ENCODE results near the gene PDSS2.

Gene PDSS2

DNA sequence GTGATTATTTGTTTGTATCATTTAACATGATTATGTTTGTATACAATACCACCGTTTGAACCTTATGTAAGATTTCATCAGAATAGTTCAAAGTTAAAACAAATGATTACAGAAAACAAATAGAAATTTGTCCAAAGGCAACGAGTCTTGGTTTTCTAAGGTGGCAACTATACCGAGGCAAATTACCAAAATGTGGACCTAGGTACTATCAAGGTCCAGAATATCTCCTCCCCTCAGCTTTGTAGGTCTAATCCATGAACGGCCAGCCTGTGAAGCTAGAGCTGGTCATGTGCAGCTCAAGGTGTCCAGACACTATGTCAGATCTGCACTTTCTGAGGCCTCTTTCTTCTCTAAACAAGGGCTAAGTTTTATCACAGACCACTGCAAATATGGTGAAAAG lies 192.4 kb downstream of the PDSS2 start:
- H3K4me3 ChIP-seq (replicated peaks in 1 of 2; ENCODE audit: low read depth in 2 of 2, low read length in 2 of 2) = no peak overlapping the region
- DNase-seq (ENCODE audit: low read depth in 2 of 2) = no peak
- TF ChIP-seq, protein P1, sequence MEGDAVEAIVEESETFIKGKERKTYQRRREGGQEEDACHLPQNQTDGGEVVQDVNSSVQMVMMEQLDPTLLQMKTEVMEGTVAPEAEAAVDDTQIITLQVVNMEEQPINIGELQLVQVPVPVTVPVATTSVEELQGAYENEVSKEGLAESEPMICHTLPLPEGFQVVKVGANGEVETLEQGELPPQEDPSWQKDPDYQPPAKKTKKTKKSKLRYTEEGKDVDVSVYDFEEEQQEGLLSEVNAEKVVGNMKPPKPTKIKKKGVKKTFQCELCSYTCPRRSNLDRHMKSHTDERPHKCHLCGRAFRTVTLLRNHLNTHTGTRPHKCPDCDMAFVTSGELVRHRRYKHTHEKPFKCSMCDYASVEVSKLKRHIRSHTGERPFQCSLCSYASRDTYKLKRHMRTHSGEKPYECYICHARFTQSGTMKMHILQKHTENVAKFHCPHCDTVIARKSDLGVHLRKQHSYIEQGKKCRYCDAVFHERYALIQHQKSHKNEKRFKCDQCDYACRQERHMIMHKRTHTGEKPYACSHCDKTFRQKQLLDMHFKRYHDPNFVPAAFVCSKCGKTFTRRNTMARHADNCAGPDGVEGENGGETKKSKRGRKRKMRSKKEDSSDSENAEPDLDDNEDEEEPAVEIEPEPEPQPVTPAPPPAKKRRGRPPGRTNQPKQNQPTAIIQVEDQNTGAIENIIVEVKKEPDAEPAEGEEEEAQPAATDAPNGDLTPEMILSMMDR (IDR thresholded peaks at IDR 0.05; ENCODE audit: low read depth, low read length) = no peak

DNA sequence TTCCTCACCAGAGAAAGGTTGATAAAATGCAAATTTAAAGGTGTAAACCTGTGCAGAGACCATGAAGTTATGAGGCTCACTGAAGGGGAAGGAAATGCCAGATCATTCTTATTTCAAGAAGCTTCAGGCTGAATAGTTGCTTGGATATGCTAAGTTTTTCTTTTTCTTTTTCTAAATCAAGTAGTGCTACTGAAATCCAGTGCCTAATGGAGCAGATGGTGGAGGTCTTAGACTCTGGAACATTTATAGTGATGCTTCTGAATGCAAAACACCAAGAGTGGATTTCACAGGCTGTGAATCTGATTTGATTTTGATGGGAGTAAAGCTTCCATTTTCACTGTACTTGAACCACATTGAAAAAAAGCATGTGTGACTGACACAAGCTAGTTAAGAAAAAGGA lies 192.8 kb downstream of the PDSS2 start:
- TF ChIP-seq, protein P1 (IDR thresholded peaks at IDR 0.05; ENCODE audit: low read depth, low read length) = no peak
- no peak overlapping the region for H3K4me3 ChIP-seq (replicated peaks in 1 of 2; ENCODE audit: low read depth in 2 of 2, low read length in 2 of 2)
- no peak for DNase-seq (ENCODE audit: low read depth in 2 of 2)

DNA sequence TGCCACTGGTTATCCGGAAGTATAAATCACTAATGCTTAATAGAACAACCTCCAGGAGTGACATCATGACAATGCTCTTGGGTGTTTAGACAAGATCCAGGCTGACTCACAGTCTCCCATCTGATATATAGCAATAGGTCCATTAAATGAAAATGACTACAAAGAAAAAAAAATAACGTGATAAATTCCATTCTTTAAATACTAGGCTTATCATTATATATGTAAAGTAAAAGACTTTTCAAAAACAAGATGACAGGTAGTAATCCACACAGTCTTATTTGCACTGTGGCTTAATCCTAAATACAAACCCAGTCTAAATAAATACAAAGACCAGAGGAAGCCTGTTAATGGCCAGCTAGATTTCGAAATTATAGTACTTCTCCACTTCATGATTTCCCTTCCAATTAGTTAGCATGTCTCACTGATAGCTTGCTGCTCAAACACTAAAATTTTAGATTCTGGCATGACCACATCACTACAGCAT lies 195.0 kb downstream of the PDSS2 start:
- H3K4me3 ChIP-seq (replicated peaks in 1 of 2; ENCODE audit: low read depth in 2 of 2, low read length in 2 of 2) = no peak overlapping the region
- DNase-seq (ENCODE audit: low read depth in 2 of 2) = peak; percentile 58 to 88
- TF ChIP-seq, protein P1 (IDR thresholded peaks at IDR 0.05; ENCODE audit: low read depth, low read length) = no peak

DNA sequence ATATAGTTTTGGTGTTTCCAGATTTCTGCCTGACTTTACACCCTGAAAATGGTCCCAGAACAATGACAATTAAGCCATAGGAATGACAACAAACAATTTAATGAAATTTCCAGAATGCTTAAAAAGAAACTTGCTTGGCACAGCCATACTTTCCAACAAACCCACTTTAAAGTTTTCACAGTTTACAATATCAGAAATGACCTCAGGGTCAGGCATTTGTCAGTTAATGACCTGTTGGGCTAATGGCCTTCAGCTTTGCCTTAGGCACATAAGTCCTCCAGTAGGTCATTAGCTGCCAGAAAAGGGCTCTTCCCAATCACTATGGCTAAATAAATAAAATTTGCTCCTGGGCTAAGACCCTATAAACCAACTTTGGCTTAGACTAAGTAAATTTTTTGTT lies 199.4 kb downstream of the PDSS2 start:
- no peak overlapping the region for H3K4me3 ChIP-seq (replicated peaks in 1 of 2; ENCODE audit: low read depth in 2 of 2, low read length in 2 of 2)
- no peak for DNase-seq (ENCODE audit: low read depth in 2 of 2)
- TF ChIP-seq, protein P1 (IDR thresholded peaks at IDR 0.05; ENCODE audit: low read depth, low read length) = no peak

DNA sequence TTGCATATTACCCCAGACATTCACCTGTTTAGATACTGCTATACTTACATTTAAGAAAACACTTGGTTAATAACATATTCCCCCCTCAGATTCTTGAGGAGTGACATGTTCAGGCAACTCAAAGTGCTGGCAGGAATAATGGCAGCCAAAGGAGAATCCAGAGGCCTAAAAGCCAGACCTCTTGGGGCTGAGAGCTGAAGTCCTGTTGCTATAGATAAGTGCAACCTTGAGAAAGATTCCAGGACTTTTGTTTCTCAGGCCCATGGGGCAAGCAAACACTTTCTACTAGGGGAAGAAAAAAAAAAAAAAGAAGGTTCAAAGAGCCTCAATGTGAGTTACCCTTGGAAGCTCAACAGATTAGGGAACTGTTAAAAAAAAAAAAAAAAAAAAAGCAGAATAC lies 211.2 kb downstream of the PDSS2 start:
- TF ChIP-seq, protein P1 (IDR thresholded peaks at IDR 0.05; ENCODE audit: low read depth, low read length) = no peak
- H3K4me3 ChIP-seq (replicated peaks in 1 of 2; ENCODE audit: low read depth in 2 of 2, low read length in 2 of 2) = no peak overlapping the region
- no peak for DNase-seq (ENCODE audit: low read depth in 2 of 2)

DNA sequence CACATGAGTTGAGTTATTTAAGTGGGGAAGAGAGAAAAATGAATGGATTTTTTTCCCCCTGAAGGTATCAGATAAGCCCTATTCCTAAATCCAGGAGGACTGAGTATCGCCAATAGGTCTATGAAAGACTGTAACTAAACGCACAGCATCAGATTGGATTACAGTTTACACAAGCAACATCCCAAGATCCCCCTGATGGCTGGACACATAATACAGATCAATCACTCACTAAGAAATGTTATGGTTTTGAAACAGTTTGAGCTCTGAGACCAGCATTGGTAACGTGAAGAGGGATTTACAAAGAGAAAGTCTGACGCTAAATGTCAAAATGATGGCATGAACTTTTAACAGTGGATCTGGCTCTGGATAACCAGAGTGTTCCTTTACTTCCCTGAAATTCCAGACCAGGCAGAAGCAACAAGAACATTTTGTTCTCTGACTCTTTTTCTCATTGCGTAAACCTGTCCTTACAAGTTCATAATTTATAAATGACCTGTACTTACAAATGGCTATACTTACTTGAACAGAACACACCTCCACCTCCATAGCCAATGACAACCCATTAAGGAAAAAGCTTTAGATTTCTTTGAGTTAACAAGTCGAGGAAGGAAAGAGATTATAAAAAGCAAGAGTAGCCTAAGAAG lies 212.3 kb downstream of the PDSS2 start:
- H3K4me3 ChIP-seq (replicated peaks in 1 of 2; ENCODE audit: low read depth in 2 of 2, low read length in 2 of 2) = no peak overlapping the region
- TF ChIP-seq, protein P1 (IDR thresholded peaks at IDR 0.05; ENCODE audit: low read depth, low read length) = no peak
- peak; percentile 12 to 27 for DNase-seq (ENCODE audit: low read depth in 2 of 2)
